ENCODE data around the gene RAPGEFL1.

DNA sequence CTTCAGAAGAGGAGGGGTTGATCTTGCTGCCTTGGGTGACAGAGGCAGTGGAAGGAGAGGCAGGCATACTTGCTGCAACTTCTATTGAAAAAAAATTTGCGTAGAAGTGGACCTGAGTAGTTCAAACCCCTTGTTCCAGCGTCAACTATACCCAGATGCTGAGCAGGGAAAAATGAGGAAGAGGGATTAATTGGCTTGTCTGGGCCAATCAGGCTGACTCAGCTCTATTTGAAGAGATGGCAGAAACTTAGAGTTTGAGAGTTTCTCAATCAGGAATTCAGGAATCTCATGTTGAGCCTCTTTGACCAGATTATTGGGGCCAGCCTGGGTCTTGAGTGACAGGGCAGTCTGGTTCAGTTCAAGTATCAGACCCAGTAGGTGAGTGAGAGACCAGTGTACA is 19.3 kb upstream of the RAPGEFL1 start:
- TF ChIP-seq, protein P1, sequence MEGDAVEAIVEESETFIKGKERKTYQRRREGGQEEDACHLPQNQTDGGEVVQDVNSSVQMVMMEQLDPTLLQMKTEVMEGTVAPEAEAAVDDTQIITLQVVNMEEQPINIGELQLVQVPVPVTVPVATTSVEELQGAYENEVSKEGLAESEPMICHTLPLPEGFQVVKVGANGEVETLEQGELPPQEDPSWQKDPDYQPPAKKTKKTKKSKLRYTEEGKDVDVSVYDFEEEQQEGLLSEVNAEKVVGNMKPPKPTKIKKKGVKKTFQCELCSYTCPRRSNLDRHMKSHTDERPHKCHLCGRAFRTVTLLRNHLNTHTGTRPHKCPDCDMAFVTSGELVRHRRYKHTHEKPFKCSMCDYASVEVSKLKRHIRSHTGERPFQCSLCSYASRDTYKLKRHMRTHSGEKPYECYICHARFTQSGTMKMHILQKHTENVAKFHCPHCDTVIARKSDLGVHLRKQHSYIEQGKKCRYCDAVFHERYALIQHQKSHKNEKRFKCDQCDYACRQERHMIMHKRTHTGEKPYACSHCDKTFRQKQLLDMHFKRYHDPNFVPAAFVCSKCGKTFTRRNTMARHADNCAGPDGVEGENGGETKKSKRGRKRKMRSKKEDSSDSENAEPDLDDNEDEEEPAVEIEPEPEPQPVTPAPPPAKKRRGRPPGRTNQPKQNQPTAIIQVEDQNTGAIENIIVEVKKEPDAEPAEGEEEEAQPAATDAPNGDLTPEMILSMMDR (IDR thresholded peaks at IDR 0.05 in 4 of 5, conservative IDR thresholded peaks at IDR 0.05 in 1 of 5): no peak
- TF ChIP-seq POLR2A (IDR thresholded peaks at IDR 0.05): no peak

Measured in gastrocnemius medialis (tissue), 4 donors.